Neutrophil (primary cell): Measurements from ENCODE around the gene DKK3.

Source experiments
- H3K27ac ChIP-seq: fragments of 200-600 bp; sonication (generic); 2 replicates; pipeline ENCODE4 v1.5.1; 2016; ENCODE audit warnings: mild to moderate bottlenecking, moderate library complexity
- H3K27me3 ChIP-seq: fragments of 200-600 bp; sonication (generic); 2 replicates; pipeline ENCODE4 v1.6.0; 2016; ENCODE audit warnings: mild to moderate bottlenecking
- H3K36me3 ChIP-seq: fragments of 200-600 bp; sonication (generic); 2 replicates; pipeline ENCODE4 v1.5.1; 2017
- H3K4me1 ChIP-seq, 2 experiments: fragments of 200-600 bp in 1 of 2; sonication (generic) in 1 of 2; 1 replicate in 1 of 2; 2 replicates in 1 of 2; pipeline versions ENCODE4 v1.5.1 to v1.6.1; 2013 to 2016; ENCODE audit warnings: low read depth in 1 of 2, low read length in 1 of 2, mild to moderate bottlenecking in 1 of 2, moderate library complexity in 1 of 2; ENCODE audit not compliant: control insufficient read depth in 1 of 2, insufficient read depth in 1 of 2
- H3K4me3 ChIP-seq, 2 experiments: fragments of 200-600 bp in 1 of 2; sonication (generic) in 1 of 2; 1 replicate in 1 of 2; 2 replicates in 1 of 2; pipeline ENCODE4 v1.5.1; 2013 to 2016; ENCODE audit warnings: low read depth in 1 of 2, low read length in 1 of 2, mild to moderate bottlenecking in 1 of 2, moderate library complexity in 1 of 2
- H3K9me3 ChIP-seq: fragments of 200-600 bp; sonication (generic); 2 replicates; pipeline ENCODE4 v1.5.1; 2016
- CTCF ChIP-seq: fragments of 200-600 bp; sonication (generic); IDR thresholded peaks from 2 replicates; pipeline ENCODE4 v1.5.1; 2016; ENCODE audit warnings: antibody characterized with exemption

Gene DKK3

GRCh38 chr11:12026331-12027211 lies 18.1 kb upstream of the DKK3 start:
- Histone ChIP-seq H3K27me3 (peaks cover under 1% of the 10 kb centered on the region), H3K4me1 (no peaks in the 10 kb centered on the region), H3K9me3 (no peaks in the 10 kb centered on the region), H3K27ac (no peak overlapping the region), H3K4me3 (no peak overlapping the region), H3K36me3 (no peaks in the 10 kb centered on the region)
- TF ChIP-seq CTCF = no peak

GRCh38 chr11:12024254-12024926 lies 16.0 kb upstream of the DKK3 start:
- Histone ChIP-seq H3K27ac (no peak overlapping the region), H3K4me3 (no peak overlapping the region), H3K9me3 (no peaks in the 10 kb centered on the region), H3K27me3 (peaks cover 16% of the 10 kb centered on the region), H3K36me3 (no peaks in the 10 kb centered on the region), H3K4me1 (no peaks in the 10 kb centered on the region)
- TF ChIP-seq CTCF = no peak

- H3K4me1 ChIP-seq = no peaks in the 10 kb centered on the region
- TF ChIP-seq CTCF = no peak
- no peak overlapping the region for H3K27ac ChIP-seq
- no peaks in the 10 kb centered on the region for H3K36me3 ChIP-seq
- peaks cover 29% of the 10 kb centered on the region for H3K27me3 ChIP-seq
- H3K9me3 ChIP-seq = no peaks in the 10 kb centered on the region
- no peak overlapping the region for H3K4me3 ChIP-seq
Measured at GRCh38 chr11:12023015-12023414, 14.6 kb upstream of the DKK3 start.

DNA sequence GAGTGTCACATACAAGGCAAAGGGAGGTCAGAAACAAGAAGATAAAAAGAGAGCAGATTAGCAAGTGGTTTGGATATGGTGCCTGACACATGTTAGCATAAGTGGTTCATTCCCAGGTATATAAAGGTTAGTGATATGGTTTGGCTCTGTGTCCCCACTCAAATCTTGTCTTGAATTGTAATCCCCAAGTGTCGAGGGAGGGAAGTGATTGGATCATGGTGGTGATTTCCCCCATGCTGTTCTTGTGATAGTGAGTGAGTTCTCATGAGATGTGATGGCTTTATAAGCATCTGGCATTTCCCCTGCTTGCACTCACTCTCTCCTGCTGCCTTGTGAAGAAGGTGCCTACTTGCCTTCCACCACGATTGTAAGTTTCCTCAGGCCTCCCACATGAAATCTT lies 12.1 kb upstream of the DKK3 start:
- Histone ChIP-seq H3K36me3 (no peaks in the 10 kb centered on the region), H3K4me3 (no peak overlapping the region), H3K9me3 (no peaks in the 10 kb centered on the region), H3K27me3 (peaks cover 51% of the 10 kb centered on the region), H3K4me1 (no peaks in the 10 kb centered on the region), H3K27ac (no peak overlapping the region)
- no peak for TF ChIP-seq CTCF

- no peaks in the 10 kb centered on the region for H3K9me3 ChIP-seq
- peaks cover 53% of the 10 kb centered on the region for H3K27me3 ChIP-seq
- H3K4me1 ChIP-seq = no peaks in the 10 kb centered on the region
- no peak for TF ChIP-seq CTCF
- H3K27ac ChIP-seq = no peak overlapping the region
- H3K4me3 ChIP-seq = no peak overlapping the region
- no peaks in the 10 kb centered on the region for H3K36me3 ChIP-seq
Measured at GRCh38 chr11:12019866-12020416, 11.5 kb upstream of the DKK3 start.
